ENCODE data around the gene CLCNKB.
"Not testable (repeated sequence)": the region's sequence is repeated elsewhere in the genome, so short reads cannot be mapped to it uniquely, and the experiment has no call there.

The CLCNKB gene

GRCh38 chr1:16038620-16038912 lies 5.0 kb upstream of the CLCNKB start:
- DNase-seq (ENCODE audit: low read depth): no peak
- no peak for TF ChIP-seq CTCF (conservative IDR thresholded peaks at IDR 0.05; ENCODE audit: control insufficient read depth, insufficient read depth, low read depth, low read length)
- H3K4me3 ChIP-seq (ENCODE audit: control insufficient read depth, low read depth, low read length): no peak overlapping the region

GRCh38 chr1:16039871-16040270 lies 3.7 kb upstream of the CLCNKB start:
- DNase-seq (ENCODE audit: low read depth); H3K4me3 ChIP-seq (ENCODE audit: control insufficient read depth, low read depth, low read length): not testable (repeated sequence)

GRCh38 chr1:16041200-16041599 lies 2.4 kb upstream of the CLCNKB start:
- DNase-seq (ENCODE audit: low read depth): no peak
- H3K4me3 ChIP-seq (ENCODE audit: control insufficient read depth, low read depth, low read length): no peak overlapping the region
- TF ChIP-seq CTCF (conservative IDR thresholded peaks at IDR 0.05; ENCODE audit: control insufficient read depth, insufficient read depth, low read depth, low read length): no peak

- no peak overlapping the region for H3K4me3 ChIP-seq (ENCODE audit: control insufficient read depth, low read depth, low read length)
- TF ChIP-seq CTCF (conservative IDR thresholded peaks at IDR 0.05; ENCODE audit: control insufficient read depth, insufficient read depth, low read depth, low read length): no peak
- no peak for DNase-seq (ENCODE audit: low read depth)
These were observed 1.5 kb upstream of the CLCNKB start for GRCh38 chr1:16042096-16042495.

- not testable (repeated sequence) for H3K4me3 ChIP-seq (ENCODE audit: control insufficient read depth, low read depth, low read length); DNase-seq (ENCODE audit: low read depth)
These were observed 928 bp upstream of the CLCNKB start for GRCh38 chr1:16042654-16043053.

- no peak for DNase-seq (ENCODE audit: low read depth)
- no peak overlapping the region for H3K4me3 ChIP-seq (ENCODE audit: control insufficient read depth, low read depth, low read length)
- no peak for TF ChIP-seq CTCF (conservative IDR thresholded peaks at IDR 0.05; ENCODE audit: control insufficient read depth, insufficient read depth, low read depth, low read length)
These were observed 368 bp downstream of the CLCNKB start for GRCh38 chr1:16043950-16044349.

GRCh38 chr1:16046842-16047241 lies 3.3 kb downstream of the CLCNKB start:
- DNase-seq (ENCODE audit: low read depth): no peak
- TF ChIP-seq CTCF (conservative IDR thresholded peaks at IDR 0.05; ENCODE audit: control insufficient read depth, insufficient read depth, low read depth, low read length): no peak
- H3K4me3 ChIP-seq (ENCODE audit: control insufficient read depth, low read depth, low read length): no peak overlapping the region

- H3K4me3 ChIP-seq (ENCODE audit: control insufficient read depth, low read depth, low read length): no peak overlapping the region
- no peak for DNase-seq (ENCODE audit: low read depth)
- no peak for TF ChIP-seq CTCF (conservative IDR thresholded peaks at IDR 0.05; ENCODE audit: control insufficient read depth, insufficient read depth, low read depth, low read length)
These were observed 4.4 kb downstream of the CLCNKB start for GRCh38 chr1:16047791-16048475.

All from fibroblast of mammary gland (primary cell).